IgD-negative memory B cell (primary cell): Measurements from ENCODE around the gene AP1G1. TPM values are rescaled to one million over a fixed set of nuclear protein-coding genes. Genes with fewer than 3 reads are reported as not detected.
"Not testable (repeated sequence)": the region's sequence is repeated elsewhere in the genome, so short reads cannot be mapped to it uniquely, and the experiment has no call there.

ENCODE experiments used
- H3K27ac Mint-ChIP-seq, 3 donors: one replicate each; pipeline ENCODE4 v1.8.0; 2020 to 2022; ENCODE audit warnings: mild to moderate bottlenecking in 3 of 3, mixed read lengths in 3 of 3, moderate library complexity in 1 of 3
- H3K27me3 Mint-ChIP-seq: one replicate; pipeline ENCODE4 v1.8.0; 2021; ENCODE audit warnings: mixed read lengths
- H3K36me3 Mint-ChIP-seq: one replicate; pipeline ENCODE4 v1.8.0; 2020; ENCODE audit warnings: mild to moderate bottlenecking, mixed read lengths
- H3K4me1 Mint-ChIP-seq, 3 donors: one replicate each; pipeline ENCODE4 v1.8.0; 2020 to 2022; ENCODE audit warnings: mixed read lengths in 3 of 3, mild to moderate bottlenecking in 1 of 3
- H3K4me3 Mint-ChIP-seq, 4 donors: one replicate each; pipeline ENCODE4 v1.8.0; 2020 to 2022; ENCODE audit warnings: mild to moderate bottlenecking in 4 of 4, mixed read lengths in 4 of 4, moderate library complexity in 3 of 4
- H3K9me3 Mint-ChIP-seq, 3 donors: one replicate each; pipeline ENCODE4 v1.8.0; 2020 to 2021; ENCODE audit warnings: mixed read lengths in 3 of 3, mild to moderate bottlenecking in 1 of 3
- polyA plus RNA-seq: library from polyadenylated mRNA; unstranded; fragments of 300-500 nt; fragmentation: Illumina TruSeq; gene quantifications from one replicate; pipeline ENCODE4 v1.2.3, GENCODE V29; 2021

Gene AP1G1
- polyA plus RNA-seq, 1 donor from 2014 or later: 13.7 TPM

GRCh38 chr16:71834291-71834690 is 25.7 kb upstream of the AP1G1 start:
- Mint-ChIP-seq H3K4me1 (no peaks in the 10 kb centered on the region), H3K4me3 (no peak overlapping the region), H3K36me3 (no peaks in the 10 kb centered on the region), H3K27me3 (no peaks in the 10 kb centered on the region), H3K27ac (no peak overlapping the region), H3K9me3 (no peaks in the 10 kb centered on the region)

DNA sequence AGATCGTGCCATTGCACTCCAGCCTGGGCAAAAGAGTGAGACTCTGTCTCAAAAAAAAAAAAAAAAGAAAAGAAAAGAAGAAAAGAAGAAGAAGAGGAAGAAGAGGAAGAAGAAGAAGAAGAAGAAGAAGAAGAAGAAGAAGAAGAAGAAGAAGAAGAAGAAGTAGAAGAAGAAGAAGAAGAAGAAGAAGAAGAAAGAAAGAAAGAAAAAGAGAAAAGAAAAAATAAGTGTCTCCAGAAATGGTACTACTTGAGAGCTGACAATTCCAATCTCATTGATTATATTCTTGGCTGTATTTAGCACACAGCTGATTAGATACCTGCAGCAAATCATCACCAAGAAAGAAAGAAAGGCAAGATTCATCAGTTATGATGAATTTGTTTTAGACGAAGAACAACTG is 23.5 kb upstream of the AP1G1 start:
- H3K27me3 Mint-ChIP-seq, H3K36me3 Mint-ChIP-seq, H3K9me3 Mint-ChIP-seq, H3K4me1 Mint-ChIP-seq, H3K4me3 Mint-ChIP-seq, H3K27ac Mint-ChIP-seq: not testable (repeated sequence)

DNA sequence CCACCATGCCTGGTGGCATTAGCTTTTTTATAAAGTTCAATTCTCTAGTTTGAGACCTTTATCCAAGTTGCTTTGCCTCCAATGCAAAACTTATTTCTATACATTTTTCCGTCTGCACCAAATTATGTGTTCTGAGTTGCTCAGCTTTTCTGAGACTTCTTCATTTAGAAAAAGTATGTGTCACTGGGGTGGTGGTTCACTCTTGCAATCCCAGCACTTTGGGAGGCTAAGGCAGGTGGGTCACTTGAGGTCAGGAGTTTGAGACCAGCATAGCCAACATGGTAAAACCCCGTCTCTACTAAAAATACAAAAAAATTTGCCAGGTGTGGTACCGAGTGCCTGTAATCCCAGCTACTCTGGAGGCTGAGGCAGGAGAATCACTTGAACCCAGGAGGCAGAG is 23.1 kb upstream of the AP1G1 start:
- H3K27ac Mint-ChIP-seq, H3K4me3 Mint-ChIP-seq, H3K9me3 Mint-ChIP-seq: not testable (repeated sequence)

GRCh38 chr16:71830359-71830758 is 21.7 kb upstream of the AP1G1 start:
- Mint-ChIP-seq H3K27me3 (no peaks in the 10 kb centered on the region), H3K4me3 (no peak overlapping the region), H3K36me3 (no peaks in the 10 kb centered on the region), H3K9me3 (no peaks in the 10 kb centered on the region), H3K27ac (no peak overlapping the region), H3K4me1 (no peaks in the 10 kb centered on the region)

More for the DNA sequence above, 23.1 kb upstream of the AP1G1 start:
- H3K4me1 Mint-ChIP-seq, H3K36me3 Mint-ChIP-seq, H3K27me3 Mint-ChIP-seq: not testable (repeated sequence)

- H3K4me3 Mint-ChIP-seq: no peak overlapping the region
These were observed 17.9 kb upstream of the AP1G1 start for GRCh38 chr16:71826533-71827017.

DNA sequence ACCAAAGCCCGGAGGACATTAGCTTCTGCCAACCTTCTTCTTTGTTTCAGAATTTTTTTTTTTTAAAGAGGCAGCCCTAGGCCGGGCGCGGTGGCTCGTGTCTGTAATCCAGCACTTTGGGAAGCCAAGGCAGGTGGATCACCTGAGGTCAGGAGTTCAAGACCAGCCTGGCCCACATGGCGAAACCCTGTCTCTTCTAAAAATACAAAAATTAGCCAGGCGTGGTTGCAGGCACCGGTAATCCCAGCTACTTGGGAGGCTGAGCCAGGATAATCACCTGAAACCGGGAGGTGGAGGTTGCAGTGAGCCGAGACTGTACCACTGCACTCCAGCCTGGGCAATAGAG is 8.5 kb upstream of the AP1G1 start:
- H3K36me3 Mint-ChIP-seq, H3K27me3 Mint-ChIP-seq, H3K9me3 Mint-ChIP-seq: not testable (repeated sequence)
- Mint-ChIP-seq H3K4me1 (peaks cover 15 to 20% (median 19%) of the 10 kb centered on the region in 3 donors), H3K4me3 (peak overlapping the region; percentile 44 to 97 (median 69)), H3K27ac (peak overlapping the region; percentile 67 to 93 (median 91))

More at GRCh38 chr16:71826533-71827017, 17.9 kb upstream of the AP1G1 start:
- Mint-ChIP-seq H3K27me3 (no peaks in the 10 kb centered on the region), H3K36me3 (no peaks in the 10 kb centered on the region), H3K4me1 (no peaks in the 10 kb centered on the region), H3K27ac (no peak overlapping the region), H3K9me3 (no peaks in the 10 kb centered on the region)

DNA sequence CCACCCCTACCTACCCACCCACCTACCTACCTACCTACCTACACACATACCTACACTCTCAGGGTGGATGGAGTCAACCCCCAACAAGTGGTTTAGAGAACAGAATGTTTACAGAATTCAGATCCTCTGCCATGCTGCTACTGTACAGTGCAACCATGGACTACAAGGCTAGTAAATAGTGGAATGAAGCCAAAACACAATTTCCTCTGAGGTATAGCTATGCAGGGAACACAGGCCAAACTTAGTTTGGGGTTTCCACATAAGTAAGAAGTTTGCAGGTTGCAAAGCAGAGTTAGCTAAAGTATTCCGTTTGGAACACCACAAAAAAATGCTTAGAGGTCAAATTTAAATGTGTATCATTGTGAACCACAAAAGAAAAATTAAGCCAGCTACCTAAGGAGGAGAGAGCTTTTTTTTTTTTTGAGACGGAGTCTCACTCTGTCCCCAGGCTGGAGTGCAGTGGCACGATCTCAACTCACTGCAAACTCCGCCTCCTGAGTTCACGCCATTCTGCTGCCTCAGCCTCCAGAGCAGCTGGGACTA is 2.7 kb upstream of the AP1G1 start:
- Mint-ChIP-seq H3K9me3 (no peaks in the 10 kb centered on the region), H3K27me3 (no peaks in the 10 kb centered on the region), H3K36me3 (no peaks in the 10 kb centered on the region), H3K4me1 (peaks cover 22 to 24% (median 23%) of the 10 kb centered on the region in 3 donors), H3K4me3 (peak overlapping the region in 1 of 4 donors; percentile 74), H3K27ac (peak overlapping the region in 1 of 3 donors; percentile 16)

GRCh38 chr16:71810155-71810530 is 1.5 kb upstream of the AP1G1 start:
- Mint-ChIP-seq H3K27ac (peak overlapping the region; percentile 99 to 100 (median 100)), H3K4me3 (peak overlapping the region in 3 of 4 donors; percentile 34 to 97 (median 81)), H3K4me1 (peaks cover 20 to 26% (median 25%) of the 10 kb centered on the region in 3 donors)
- H3K36me3 Mint-ChIP-seq, H3K27me3 Mint-ChIP-seq, H3K9me3 Mint-ChIP-seq: not testable (repeated sequence)

- no peaks in the 10 kb centered on the region for H3K9me3 Mint-ChIP-seq
- H3K4me3 Mint-ChIP-seq: peak overlapping the region; percentile 93 to 99 (median 98)
- no peaks in the 10 kb centered on the region for H3K27me3 Mint-ChIP-seq
- peaks cover 22 to 31% (median 26%) of the 10 kb centered on the region in 3 donors for H3K4me1 Mint-ChIP-seq
- H3K27ac Mint-ChIP-seq: peak overlapping the region; percentile 99 to 100 (median 100)
- H3K36me3 Mint-ChIP-seq: no peaks in the 10 kb centered on the region
These were observed 585 bp downstream of the AP1G1 start for GRCh38 chr16:71807905-71808592.

GRCh38 chr16:71803305-71803690 is 5.3 kb downstream of the AP1G1 start:
- Mint-ChIP-seq H3K4me3 (no peak overlapping the region), H3K27me3 (no peaks in the 10 kb centered on the region), H3K9me3 (no peaks in the 10 kb centered on the region), H3K4me1 (peaks cover 16 to 28% (median 23%) of the 10 kb centered on the region in 3 donors), H3K27ac (no peak overlapping the region), H3K36me3 (no peaks in the 10 kb centered on the region)

DNA sequence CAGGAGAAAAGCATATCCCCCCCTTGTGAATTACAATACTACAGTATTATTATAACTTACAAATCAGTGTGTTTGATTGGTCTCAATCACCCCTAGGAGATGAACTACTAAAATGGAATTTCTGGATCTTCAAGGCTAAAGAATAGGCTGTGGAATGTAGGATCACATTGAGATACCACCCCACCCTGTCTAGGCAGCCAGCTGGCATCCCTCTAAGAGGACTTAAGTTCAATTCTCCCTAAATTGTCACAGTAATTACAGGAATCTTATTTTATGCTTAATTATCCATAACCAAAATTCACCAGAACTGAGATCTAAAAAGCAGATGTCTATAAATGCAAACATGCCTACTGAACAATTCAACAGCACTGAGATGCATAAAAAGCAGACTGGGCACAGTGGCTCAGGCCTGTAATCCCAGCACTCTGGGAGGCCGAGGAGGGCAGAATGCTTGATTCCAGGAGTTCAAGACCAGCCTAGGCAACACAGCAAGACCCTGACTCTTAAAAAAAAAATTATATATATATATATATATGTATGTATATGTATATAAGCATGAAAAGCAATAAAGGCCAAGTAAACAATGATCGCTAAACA is 12.0 kb downstream of the AP1G1 start:
- Mint-ChIP-seq H3K4me3 (no peak overlapping the region), H3K4me1 (peaks cover 26 to 32% (median 29%) of the 10 kb centered on the region in 3 donors), H3K27ac (no peak overlapping the region), H3K27me3 (no peaks in the 10 kb centered on the region), H3K36me3 (no peaks in the 10 kb centered on the region), H3K9me3 (no peaks in the 10 kb centered on the region)

DNA sequence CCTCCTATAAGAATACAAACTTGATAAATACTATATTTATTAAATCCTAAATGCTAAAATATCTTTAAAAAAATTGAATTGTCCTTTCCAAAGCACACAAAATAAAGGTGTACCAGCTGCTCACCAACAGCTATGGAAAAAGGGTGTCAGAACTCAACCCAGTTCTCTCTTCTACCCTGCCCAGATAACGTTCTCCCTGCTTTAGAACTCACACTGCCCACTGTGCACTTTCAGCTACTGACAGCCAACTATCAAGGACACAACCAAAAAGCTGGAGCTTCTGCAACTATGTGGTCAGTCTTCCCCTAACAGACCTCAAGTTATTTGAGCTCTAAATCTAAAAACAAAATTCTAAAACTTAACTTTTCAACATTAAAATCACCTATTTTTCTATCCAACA is 13.7 kb downstream of the AP1G1 start:
- Mint-ChIP-seq H3K4me1 (peaks cover 36 to 40% (median 40%) of the 10 kb centered on the region in 3 donors), H3K4me3 (no peak overlapping the region), H3K9me3 (no peaks in the 10 kb centered on the region), H3K27me3 (no peaks in the 10 kb centered on the region), H3K36me3 (no peaks in the 10 kb centered on the region), H3K27ac (peak overlapping the region in 1 of 3 donors; percentile 48)

- H3K9me3 Mint-ChIP-seq: no peaks in the 10 kb centered on the region
- no peaks in the 10 kb centered on the region for H3K27me3 Mint-ChIP-seq
- no peaks in the 10 kb centered on the region for H3K36me3 Mint-ChIP-seq
- H3K4me1 Mint-ChIP-seq: peaks cover 36 to 42% (median 41%) of the 10 kb centered on the region in 3 donors
- peak overlapping the region in 1 of 3 donors; percentile 7 for H3K27ac Mint-ChIP-seq
- no peak overlapping the region for H3K4me3 Mint-ChIP-seq
These were observed 14.6 kb downstream of the AP1G1 start for GRCh38 chr16:71794018-71794417.

GRCh38 chr16:71792176-71792575 is 16.5 kb downstream of the AP1G1 start:
- peak overlapping the region in 1 of 3 donors; percentile 53 for H3K27ac Mint-ChIP-seq
- H3K4me1 Mint-ChIP-seq: peaks cover 36 to 48% (median 44%) of the 10 kb centered on the region in 3 donors
- H3K27me3 Mint-ChIP-seq: no peaks in the 10 kb centered on the region
- H3K36me3 Mint-ChIP-seq: no peaks in the 10 kb centered on the region
- H3K4me3 Mint-ChIP-seq: peak overlapping the region in 2 of 4 donors; percentile 72 to 76
- no peaks in the 10 kb centered on the region for H3K9me3 Mint-ChIP-seq

- H3K27me3 Mint-ChIP-seq, H3K36me3 Mint-ChIP-seq, H3K27ac Mint-ChIP-seq, H3K9me3 Mint-ChIP-seq: not testable (repeated sequence)
- peaks cover 28 to 34% (median 34%) of the 10 kb centered on the region in 3 donors for H3K4me1 Mint-ChIP-seq
- H3K4me3 Mint-ChIP-seq: peak overlapping the region in 1 of 4 donors; percentile 22
These were observed 18.3 kb downstream of the AP1G1 start for GRCh38 chr16:71790329-71790728.

GRCh38 chr16:71789136-71789535 is 19.5 kb downstream of the AP1G1 start:
- H3K4me1 Mint-ChIP-seq: peaks cover 24 to 32% (median 31%) of the 10 kb centered on the region in 3 donors
- no peaks in the 10 kb centered on the region for H3K27me3 Mint-ChIP-seq
- no peak overlapping the region for H3K4me3 Mint-ChIP-seq
- H3K27ac Mint-ChIP-seq: no peak overlapping the region
- peaks cover 1% of the 10 kb centered on the region for H3K36me3 Mint-ChIP-seq
- H3K9me3 Mint-ChIP-seq: no peaks in the 10 kb centered on the region
